ENCODE results near the gene IRF2BPL. TPM values are rescaled to one million over a fixed set of nuclear protein-coding genes. Genes with fewer than 3 reads are reported as not detected.
A peak's percentile ranks its signal among the peaks of the same experiment; 100 is the strongest.

The IRF2BPL gene
- polyA plus RNA-seq, 4 donors = 47.2 to 59.6 (median 52.8) TPM

DNA sequence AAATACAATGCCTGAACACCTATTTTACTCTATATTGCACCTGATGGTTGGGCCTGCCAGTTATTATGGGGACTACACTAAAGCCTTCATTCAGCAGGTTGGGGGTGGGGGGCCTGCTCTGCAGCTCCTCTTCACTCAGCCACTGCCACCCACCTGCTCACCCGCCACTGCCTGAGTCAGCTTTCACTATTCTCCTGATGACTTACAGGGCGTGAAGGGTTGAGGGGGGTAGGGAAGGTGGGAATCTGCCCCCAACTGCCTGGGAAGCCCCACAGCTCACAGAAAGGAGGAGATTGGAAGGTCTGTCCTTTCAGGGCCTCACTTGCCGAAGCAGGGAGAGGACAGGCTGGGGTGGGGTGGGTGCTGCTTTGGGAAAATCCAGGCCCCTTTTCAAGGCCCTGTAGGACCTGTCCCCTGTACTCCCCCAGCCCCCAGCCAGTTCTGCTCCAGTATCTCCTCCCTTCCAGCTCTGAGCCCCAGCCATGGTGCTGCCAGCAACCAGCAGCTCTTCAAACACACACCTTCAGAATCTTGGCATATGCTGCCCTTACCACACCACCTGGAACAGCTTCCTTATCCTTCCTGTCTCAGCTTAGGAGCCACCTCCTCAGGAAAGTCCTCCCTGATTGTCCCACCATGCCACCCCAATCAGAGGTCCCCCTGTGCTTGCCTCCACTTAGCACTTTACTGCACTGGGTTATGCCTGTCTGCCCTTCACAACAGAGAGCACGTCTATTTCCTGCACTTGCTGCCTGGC lies 33.1 kb downstream of the IRF2BPL start:
- DNase-seq (ENCODE audit: low read depth in 4 of 4, low spot score in 3 of 4) = no peak

GRCh38 chr14:76993752-76994151 lies 34.8 kb downstream of the IRF2BPL start:
- no peak for DNase-seq (ENCODE audit: low read depth in 4 of 4, low spot score in 3 of 4)

DNA sequence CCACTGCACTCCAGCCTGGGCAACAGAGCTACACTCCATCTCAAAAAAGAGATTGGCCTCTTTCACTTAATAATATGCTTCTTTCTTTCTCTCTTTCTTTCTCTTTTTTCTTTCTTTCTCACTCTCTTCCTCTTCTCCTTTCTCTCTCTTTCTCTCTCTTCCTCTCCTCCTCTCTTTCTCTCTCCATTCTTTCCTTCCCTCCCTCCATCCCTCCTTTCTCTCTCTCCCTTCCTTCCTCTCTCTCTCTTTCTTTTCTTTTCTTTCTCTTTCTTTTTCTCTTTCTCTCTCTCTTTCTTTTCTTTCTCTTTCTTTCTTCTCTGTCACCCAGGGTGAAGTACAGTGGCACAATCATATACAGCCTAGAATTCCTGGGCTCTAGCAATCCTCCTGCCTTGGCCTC lies 38.4 kb downstream of the IRF2BPL start:
- no peak for DNase-seq (ENCODE audit: low read depth in 4 of 4, low spot score in 3 of 4)

- no peak for DNase-seq (ENCODE audit: low read depth in 4 of 4, low spot score in 3 of 4)
These were observed 40.5 kb downstream of the IRF2BPL start for GRCh38 chr14:76987956-76988520.

DNA sequence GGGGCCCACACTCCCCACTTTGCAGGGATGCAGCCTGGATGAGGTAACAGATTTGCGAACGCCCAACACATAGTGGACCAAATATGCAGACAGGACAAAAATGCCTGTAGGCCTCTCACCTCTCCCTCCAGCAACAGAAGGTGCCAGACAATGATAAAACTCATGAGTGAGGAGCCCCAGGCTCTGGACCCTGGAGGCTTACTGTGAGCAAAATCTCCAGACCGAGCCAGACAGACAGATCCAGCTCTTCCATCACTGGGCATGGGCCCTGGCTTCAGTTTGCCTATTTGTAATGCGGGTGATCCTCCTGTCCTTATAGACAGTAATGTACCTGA lies 42.3 kb downstream of the IRF2BPL start:
- no peak for DNase-seq (ENCODE audit: low read depth in 4 of 4, low spot score in 3 of 4)

DNA sequence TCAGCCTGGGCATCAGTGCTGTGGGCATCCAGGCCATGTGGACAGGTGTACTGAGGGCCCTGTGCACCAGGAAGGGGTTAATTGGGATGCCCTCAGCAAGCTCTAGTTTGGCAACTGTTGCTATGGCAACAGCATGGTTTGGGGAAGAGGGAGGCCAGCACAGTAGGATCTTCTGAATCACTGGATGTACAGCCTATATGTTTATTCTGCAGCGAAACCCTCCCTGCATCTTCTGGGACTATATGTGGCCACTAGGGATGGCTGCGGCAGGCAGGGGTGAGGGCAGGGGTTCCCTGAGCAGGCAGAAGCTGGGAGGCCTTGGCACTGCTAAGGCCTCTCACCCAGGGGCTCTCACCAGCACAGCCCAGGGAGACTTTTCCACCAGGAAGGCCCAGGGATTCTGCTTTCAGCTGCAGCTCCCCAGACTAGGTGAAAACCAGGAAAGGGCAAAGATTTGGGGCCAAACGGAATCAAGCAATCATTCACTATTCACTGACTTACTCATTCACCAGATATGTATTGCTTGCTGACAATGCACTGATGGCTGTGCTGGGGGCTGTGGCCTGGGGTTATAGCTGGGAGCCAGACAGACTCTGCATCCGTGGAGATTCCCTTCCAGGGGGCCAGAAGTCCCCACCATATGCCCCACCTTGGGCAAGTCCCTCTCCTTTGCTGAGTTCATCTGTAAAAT lies 42.8 kb downstream of the IRF2BPL start:
- no peak for DNase-seq (ENCODE audit: low read depth in 4 of 4, low spot score in 3 of 4)

DNA sequence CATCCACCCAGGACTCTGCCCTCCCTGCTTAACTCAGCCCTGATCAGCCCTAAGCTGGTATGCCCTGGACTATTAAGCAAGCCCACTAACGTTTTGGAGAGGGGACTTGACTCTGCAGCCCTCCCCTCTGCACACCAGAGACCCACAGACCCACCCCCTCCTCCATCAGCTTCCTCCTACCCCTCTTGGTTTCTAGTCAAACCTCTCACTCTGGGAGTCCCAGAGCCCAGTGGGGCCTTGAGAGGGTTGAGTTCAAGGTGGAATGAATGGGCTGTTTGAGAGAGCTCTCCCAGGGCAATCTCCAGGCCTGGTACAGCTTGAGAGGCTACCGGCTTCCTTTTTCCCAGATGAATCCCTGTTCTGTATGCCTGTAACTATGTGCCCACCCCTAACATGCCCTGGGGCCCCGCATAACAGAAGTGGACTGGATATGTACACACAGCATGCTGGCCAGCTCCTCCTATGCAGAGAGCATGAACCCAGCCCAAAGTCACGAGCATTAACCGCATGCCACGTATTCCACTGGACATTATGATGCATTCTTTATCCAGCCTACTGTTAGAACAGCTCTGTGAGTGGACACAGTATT lies 43.6 kb downstream of the IRF2BPL start:
- no peak for DNase-seq (ENCODE audit: low read depth in 4 of 4, low spot score in 3 of 4)

GRCh38 chr14:76984297-76984696 lies 44.2 kb downstream of the IRF2BPL start:
- DNase-seq (ENCODE audit: low read depth in 4 of 4, low spot score in 3 of 4) = no peak

DNA sequence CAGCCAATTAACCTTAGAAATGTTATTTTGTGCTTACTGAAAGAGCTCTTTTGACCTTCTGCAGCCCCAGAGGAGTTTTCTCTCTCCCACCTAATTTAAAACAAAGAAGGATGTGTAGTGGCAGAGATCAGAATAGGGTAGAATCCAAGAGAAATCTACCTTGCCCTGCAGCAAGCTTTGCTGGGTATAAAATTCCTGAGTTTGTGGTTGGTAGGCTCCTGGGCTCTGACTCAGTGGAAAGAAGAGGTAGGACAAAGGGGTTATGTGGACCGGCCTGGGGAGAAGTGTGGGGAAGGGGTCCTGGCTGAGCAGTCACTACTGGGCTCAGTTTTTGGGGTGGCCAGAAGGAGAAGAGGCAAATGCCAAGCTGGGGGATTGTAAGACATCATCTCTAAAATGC lies 46.8 kb downstream of the IRF2BPL start:
- no peak for DNase-seq (ENCODE audit: low read depth in 4 of 4, low spot score in 3 of 4)

DNA sequence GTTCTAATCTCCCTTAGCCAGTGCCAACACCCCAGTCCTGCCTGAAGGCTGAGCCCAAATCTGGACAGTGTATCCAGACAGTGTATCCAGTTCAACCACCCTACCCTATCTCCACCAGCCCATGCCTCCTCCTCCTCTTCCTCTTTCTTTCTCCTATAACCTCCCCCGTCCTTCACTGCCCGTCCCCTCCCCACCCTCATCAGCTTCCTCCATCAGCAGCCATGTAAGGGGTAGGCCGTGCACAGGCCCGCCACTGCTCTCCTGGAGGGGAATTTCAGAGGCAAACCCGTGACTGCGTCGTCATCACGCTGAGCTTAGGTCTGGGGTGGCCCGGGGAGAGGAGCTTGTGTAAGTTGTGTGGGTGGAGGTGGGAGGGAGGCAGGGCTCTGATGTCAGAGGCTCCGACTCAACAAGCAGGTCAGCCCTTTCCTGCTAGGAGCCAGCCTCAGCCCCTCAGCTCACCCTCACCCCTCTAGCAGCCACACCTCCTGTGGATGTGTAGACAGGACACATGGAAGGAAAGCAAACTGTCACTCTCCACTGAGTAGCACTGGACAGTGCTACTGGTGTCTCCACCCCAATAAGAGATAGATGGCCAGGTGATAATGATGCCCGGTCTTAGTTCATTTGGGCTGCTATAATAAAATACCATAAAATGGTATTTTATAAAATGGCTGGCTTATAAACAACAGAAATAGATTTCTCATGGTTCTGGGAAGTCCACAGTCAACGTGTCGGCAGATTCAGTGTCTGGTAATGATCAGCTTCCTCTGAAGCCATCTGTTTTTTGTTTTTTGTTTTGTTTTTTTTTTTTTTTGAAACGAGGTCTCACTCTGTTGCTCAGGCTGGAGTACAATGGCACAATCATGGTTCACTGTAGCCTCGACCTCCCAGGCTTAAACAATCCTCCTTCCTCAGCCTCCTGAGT lies 50.5 kb downstream of the IRF2BPL start:
- no peak for DNase-seq (ENCODE audit: low read depth in 4 of 4, low spot score in 3 of 4)

- no peak for DNase-seq (ENCODE audit: low read depth in 4 of 4, low spot score in 3 of 4)
These were observed 52.1 kb downstream of the IRF2BPL start for GRCh38 chr14:76976240-76977005.

DNA sequence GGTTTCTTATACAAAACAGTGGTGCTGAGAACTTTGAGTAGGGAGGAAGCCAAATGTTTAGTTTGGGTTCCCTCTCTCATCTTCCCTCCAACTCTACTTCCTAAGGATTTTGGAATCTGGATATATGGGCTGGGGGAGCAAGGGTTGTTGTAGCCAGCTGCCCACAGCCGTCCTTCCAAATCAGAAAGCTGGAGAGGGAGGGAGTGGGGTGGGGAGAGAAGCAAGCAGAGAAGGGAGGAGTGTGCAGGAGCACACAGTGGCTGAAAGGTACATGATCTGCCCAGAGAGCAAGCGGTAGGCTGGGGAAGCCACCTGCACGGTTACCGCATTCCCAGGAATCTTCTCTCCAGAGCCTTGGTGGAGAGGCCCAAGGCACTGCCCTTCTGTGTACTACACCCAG lies 52.7 kb downstream of the IRF2BPL start:
- peak in 2 of 4 donors; percentile 58 to 68 for DNase-seq (ENCODE audit: low read depth in 4 of 4, low spot score in 3 of 4)

- no peak for DNase-seq (ENCODE audit: low read depth in 4 of 4, low spot score in 3 of 4)
These were observed 53.5 kb downstream of the IRF2BPL start for GRCh38 chr14:76975051-76975450.

Other genes with a start within 250 kb of the IRF2BPL start
- 10 to 100 TPM; 24.2 to 28.2 (median 26.1) TPM for gene ANGEL1, start 215.8 kb downstream of the IRF2BPL start, polyA plus RNA-seq (ENCODE audit: insufficient read length in 4 of 4)
- gene LRRC74A, start 202.3 kb downstream of the IRF2BPL start, polyA plus RNA-seq (ENCODE audit: insufficient read length in 4 of 4) = under 1 TPM in 1 of 4 donors, not detected in 3; 0.06 TPM
- 10 to 100 TPM; 21.6 to 26.7 (median 24.4) TPM for gene CIPC, start 69.5 kb upstream of the IRF2BPL start, polyA plus RNA-seq (ENCODE audit: insufficient read length in 4 of 4)
- gene ZDHHC22, start 113.1 kb upstream of the IRF2BPL start, polyA plus RNA-seq (ENCODE audit: insufficient read length in 4 of 4) = under 1 TPM; 0.37 to 0.57 (median 0.38) TPM
- gene TMEM63C, start 153.1 kb upstream of the IRF2BPL start, polyA plus RNA-seq (ENCODE audit: insufficient read length in 4 of 4) = 1 to 10 TPM in 3 of 4 donors, under 1 TPM in 1; 0.50 to 1.7 (median 1.1) TPM
- gene NGB, start 242.5 kb upstream of the IRF2BPL start, polyA plus RNA-seq (ENCODE audit: insufficient read length in 4 of 4) = under 1 TPM in 1 of 4 donors, not detected in 3; 0.05 TPM

Measured in right renal pelvis (tissue), 4 donors.